Right hindlimb (tissue), 1 donor: ENCODE results near the gene NIM1K.
"Not testable (repeated sequence)": the region's sequence is repeated elsewhere in the genome, so short reads cannot be mapped to it uniquely, and the experiment has no call there.

Source experiments
- DNase-seq: peaks from one replicate; pipeline ENCODE4 v3.0.0-alpha.2; 2018

The NIM1K gene

DNA sequence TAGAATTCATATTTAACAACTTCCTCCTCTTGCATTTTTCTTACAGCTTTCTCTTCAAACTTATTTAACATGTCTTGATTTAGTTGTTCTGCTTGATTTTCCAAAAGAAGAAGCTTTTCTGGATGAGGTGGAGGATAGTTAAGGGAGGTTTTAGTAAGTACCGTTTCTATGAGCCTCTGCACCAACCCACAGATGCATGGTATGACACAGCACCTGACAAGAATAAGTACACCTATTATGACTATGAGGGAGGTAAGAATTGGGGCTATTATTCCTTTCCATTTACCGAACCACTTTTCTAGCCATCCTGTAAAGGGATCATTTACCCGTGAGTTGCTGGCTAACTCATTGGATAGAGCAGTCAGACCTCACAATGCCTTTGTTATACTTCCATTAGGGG lies 123.7 kb downstream of the NIM1K start:
- DNase-seq: no peak

DNA sequence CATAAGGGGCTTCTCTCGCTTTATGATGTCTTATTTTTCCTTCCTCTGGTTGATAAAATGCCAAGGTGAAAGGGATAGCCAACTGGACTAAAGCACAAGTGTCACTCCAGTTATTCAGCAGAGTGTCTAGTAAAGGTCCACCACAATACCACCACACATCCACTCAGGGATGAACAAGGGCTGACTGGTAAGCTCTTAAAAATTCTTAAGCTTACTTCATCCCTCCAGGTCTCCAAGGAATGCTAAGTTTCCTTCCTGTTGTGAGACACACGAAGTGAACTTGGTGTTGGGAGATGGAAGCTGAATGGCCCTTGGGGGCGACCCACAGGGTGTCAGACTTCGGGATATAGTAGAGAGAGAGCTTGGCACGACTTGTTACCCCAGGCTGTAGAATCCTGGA lies 124.4 kb downstream of the NIM1K start:
- DNase-seq: no peak

DNA sequence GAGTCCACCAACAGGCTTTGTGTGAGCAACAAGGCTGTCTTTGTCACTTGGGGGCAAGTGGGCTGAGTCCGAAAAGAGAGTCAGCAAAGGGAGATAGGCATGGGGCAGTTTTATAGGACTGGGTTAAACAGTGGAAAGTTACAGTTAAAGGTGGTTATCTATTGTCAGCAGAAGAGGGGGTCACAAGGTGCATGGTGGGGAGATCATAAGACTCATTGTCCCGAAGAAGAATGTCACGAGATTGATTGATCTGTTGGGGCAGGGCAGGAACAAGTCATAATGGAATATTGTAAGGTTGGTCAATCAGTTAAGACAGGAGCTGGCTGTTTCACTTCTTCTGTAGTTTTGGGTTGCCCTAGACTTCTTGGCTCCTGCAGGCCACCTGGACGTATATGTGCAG lies 128.8 kb downstream of the NIM1K start:
- no peak for DNase-seq

DNA sequence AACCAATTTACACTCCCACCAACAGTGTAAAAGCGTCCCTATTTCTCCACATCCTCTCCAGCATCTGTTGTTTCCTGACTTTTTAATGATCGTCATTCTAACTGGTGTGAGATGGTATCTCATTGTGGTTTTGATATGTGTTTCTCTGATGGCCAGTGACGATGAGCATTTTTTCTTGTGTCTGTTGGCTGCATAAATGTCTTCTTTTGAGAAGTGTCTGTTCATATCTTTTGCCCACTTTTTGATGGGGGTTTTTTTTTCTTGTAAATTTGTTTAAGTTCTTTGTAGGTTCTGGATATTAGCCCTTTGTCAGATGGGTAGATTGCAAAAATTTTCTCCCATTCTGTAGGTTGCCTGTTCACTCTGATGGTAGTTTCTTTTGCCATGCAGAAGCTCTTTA lies 131.5 kb downstream of the NIM1K start:
- DNase-seq: not testable (repeated sequence)

DNA sequence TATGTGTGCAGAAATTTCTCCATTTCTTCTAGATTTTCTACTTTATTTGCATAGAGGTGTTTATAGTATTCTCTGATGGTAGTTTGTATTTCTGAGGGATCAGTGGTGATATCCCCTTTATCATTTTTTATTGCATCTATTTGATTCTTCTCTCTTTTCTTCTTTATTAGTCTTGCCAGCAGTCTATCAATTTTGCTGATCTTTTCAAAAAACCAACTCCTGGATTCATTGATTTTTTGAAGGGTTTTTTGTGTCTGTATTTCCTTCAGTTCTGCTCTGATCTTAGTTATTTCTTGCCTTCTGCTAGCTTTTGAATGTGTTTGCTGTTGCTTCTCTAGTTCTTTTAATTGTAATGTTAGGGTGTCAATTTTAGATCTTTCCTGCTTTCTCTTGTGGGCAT lies 133.6 kb downstream of the NIM1K start:
- DNase-seq: not testable (repeated sequence)
